Mucosa of rectum (tissue), 2 donors: ENCODE results near the gene ULK1.
"Not testable (repeated sequence)": the region's sequence is repeated elsewhere in the genome, so short reads cannot be mapped to it uniquely, and the experiment has no call there.

ENCODE experiments used
- H3K27ac ChIP-seq, 2 donors: one replicate each; pipeline ENCODE4 v1.7.0; 2013; ENCODE audit warnings: inconsistent platforms in 2 of 2, low read depth in 2 of 2, low read length in 2 of 2
- H3K27me3 ChIP-seq, 2 donors: one replicate each; pipeline ENCODE4 v1.7.0; 2013; ENCODE audit warnings: low read length in 2 of 2; ENCODE audit not compliant: control insufficient read depth in 2 of 2, insufficient read depth in 2 of 2
- H3K36me3 ChIP-seq, 2 donors: one replicate each; pipeline ENCODE4 v1.7.0; 2013; ENCODE audit warnings: low read length in 2 of 2; ENCODE audit not compliant: control insufficient read depth in 2 of 2, insufficient read depth in 2 of 2
- H3K4me1 ChIP-seq, 2 donors: one replicate each; pipeline ENCODE4 v1.7.0; 2013; ENCODE audit warnings: low read length in 2 of 2, mild to moderate bottlenecking in 1 of 2; ENCODE audit not compliant: control insufficient read depth in 2 of 2, insufficient read depth in 2 of 2
- H3K4me3 ChIP-seq, 2 donors: one replicate each; pipeline ENCODE4 v1.7.0; 2013; ENCODE audit warnings: low read length in 2 of 2
- H3K9ac ChIP-seq, 2 donors: one replicate each; pipeline ENCODE4 v1.7.0; 2013; ENCODE audit warnings: low read length in 2 of 2, low read depth in 1 of 2, mild to moderate bottlenecking in 1 of 2
- H3K9me3 ChIP-seq, 2 donors: one replicate each; pipeline ENCODE4 v1.7.0; 2013; ENCODE audit warnings: low read length in 2 of 2; ENCODE audit not compliant: control insufficient read depth in 2 of 2
- donor health status: healthy.
- donor health status: Normal muscosa, but diverticular disease.

ULK1 gene

DNA sequence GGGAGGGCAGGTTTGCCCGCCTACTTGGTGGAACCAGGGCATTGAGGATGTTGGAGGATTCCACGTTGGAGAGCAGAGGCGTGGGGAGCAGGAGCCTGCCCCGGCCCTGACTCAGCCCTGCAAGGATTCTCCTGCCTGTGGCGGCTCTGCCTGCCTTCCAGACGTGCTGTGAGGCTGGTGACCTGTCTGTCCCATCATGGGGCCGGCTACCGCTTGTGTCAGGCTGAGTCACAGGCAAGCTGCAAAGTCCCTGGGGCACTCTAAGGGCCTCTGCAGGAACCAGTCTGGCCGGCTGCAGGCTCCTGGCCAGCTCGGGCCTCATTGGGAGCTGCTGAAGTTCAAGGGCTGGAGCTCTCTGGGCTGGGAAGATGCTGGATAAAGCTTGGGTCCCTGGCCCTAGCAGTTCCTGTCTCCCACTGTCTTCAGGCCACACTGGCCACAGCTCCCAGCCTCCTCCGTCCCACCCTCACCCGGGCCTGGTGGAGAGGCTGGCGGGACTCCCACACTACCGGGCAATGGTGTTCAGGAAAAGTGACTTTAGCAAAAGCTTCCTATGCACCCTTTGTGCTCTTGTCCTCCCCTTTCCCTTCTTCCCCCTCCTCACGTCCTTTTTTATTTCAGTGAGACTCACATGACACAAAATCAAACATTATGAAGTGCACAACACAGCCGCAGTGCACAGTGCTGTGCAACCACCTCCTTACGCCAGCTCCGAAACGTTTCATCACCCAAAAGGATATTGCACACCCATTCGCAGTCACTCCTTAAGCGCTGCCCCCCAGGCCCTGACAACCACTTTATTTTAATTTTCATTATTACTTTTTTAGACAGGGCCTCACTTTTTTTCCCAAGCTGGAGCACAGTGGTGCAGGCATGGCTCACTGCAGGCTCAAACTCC is 22.0 kb upstream of the ULK1 start:
- peaks cover 0 to 2% of the 10 kb centered on the region in 2 donors for H3K27me3 ChIP-seq
- H3K9me3 ChIP-seq: no peaks in the 10 kb centered on the region
- no peaks in the 10 kb centered on the region for H3K36me3 ChIP-seq
- no peak overlapping the region for H3K4me3 ChIP-seq
- no peaks in the 10 kb centered on the region for H3K4me1 ChIP-seq
- no peak overlapping the region for H3K27ac ChIP-seq
- no peak overlapping the region for H3K9ac ChIP-seq

DNA sequence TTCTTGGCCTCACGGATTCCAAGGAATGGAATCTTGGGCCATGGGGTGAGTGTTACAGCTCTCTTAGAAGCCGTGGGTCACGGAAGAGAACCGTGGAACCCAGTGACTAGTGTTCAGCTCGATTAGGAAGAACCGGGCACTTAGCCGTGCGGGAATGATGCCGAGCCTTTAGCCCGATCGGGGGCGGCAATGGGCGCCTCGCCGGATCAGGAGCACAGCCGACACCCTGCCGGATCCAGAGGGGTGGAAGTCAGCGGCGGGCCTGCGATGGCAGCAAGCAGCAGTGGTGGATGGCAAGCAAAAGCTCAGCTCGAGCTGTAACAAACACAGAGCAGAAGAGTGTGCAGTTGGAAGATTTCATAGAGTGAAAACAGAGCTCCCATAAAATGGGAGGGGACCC is 21.1 kb upstream of the ULK1 start:
- Histone ChIP-seq H3K4me1 (no peaks in the 10 kb centered on the region), H3K36me3 (no peaks in the 10 kb centered on the region), H3K9ac (no peak overlapping the region), H3K27ac (no peak overlapping the region), H3K4me3 (no peak overlapping the region), H3K9me3 (no peaks in the 10 kb centered on the region), H3K27me3 (no peaks in the 10 kb centered on the region)

DNA sequence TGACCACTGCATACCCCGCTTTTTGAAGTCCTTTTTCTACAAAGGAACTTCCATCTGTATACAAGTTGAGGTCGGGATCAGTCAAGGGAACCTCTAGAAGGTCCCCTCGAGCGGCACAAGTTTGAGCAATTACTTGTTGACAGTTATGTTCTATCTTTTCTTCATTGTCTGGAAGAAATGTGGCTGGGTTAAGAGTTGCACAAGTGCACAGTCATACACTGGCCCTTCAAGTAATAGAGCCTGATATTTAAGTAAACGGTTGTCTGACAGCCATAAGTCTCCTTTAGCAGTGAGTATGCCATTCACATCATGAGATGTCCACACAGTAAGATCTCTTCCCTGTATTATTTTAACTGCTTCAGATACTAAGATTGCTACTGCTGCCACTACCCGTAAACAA is 19.4 kb upstream of the ULK1 start:
- not testable (repeated sequence) for H3K36me3 ChIP-seq, H3K9ac ChIP-seq, H3K4me1 ChIP-seq, H3K27ac ChIP-seq, H3K9me3 ChIP-seq, H3K27me3 ChIP-seq, H3K4me3 ChIP-seq

- H3K27ac ChIP-seq, H3K9ac ChIP-seq, H3K27me3 ChIP-seq, H3K36me3 ChIP-seq, H3K9me3 ChIP-seq, H3K4me3 ChIP-seq, H3K4me1 ChIP-seq: not testable (repeated sequence)
Observed at GRCh38 chr12:131877216-131877615, 17.2 kb upstream of the ULK1 start.

DNA sequence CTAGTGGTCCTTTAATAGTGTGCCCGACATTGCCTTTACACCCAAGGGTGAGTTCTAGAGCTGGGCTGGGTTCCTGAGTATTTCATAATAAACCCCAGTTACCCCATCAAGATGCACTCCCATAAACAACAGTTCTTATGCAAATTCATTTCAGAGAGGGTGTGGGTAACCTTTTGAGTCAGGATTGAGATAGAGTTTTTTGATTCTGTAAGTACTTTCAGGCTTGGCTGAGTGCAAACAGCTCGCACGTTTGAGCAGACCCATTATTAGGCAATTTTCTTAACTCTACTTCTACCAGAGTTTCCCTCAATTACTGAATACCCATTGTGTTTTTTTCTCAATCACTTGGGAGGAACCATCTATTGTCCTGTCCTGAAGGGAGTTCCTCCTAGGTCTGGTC is 16.0 kb upstream of the ULK1 start:
- not testable (repeated sequence) for H3K9me3 ChIP-seq, H3K4me1 ChIP-seq, H3K36me3 ChIP-seq, H3K9ac ChIP-seq, H3K4me3 ChIP-seq, H3K27me3 ChIP-seq, H3K27ac ChIP-seq

DNA sequence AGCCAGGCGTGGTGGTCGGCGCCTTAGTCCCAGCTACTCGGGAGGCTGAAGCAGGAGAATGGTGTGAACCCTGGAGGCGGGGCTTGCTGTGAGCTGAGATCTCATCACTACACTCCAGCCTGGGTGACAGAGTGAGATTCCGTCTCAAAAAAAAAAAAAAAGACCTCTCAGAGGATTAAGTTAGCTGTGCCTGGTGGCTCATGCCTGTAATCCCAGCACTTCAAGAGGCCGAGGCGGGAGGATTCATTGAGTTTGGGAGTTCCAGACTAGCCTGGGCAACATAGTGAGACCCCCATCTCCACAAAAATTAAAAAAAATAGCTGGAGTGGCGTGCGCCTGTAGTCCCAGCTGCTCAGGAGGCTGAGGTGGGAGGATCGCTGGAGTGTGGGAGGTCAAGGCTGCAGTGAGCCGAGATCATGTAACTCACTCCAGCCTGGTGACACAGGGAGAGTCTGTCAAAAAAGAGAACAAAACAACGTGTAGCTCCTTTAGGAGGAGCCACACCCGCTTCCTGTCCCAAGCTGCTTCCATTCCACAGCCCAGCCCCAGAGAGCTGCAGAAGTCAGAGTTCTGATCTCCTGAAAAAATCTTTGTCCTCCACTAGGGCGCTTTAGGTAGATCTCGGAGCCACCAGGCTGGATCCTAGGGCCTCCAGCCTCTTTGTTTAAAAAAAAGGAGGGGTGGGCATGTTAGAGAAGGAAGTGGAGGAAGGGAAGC is 11.5 kb upstream of the ULK1 start:
- H3K4me1 ChIP-seq: no peaks in the 10 kb centered on the region

GRCh38 chr12:131883521-131883900 is 10.9 kb upstream of the ULK1 start:
- Histone ChIP-seq H3K9me3 (no peaks in the 10 kb centered on the region), H3K9ac (no peak overlapping the region), H3K27me3 (no peaks in the 10 kb centered on the region), H3K27ac (no peak overlapping the region), H3K36me3 (no peaks in the 10 kb centered on the region), H3K4me1 (no peaks in the 10 kb centered on the region), H3K4me3 (no peak overlapping the region)

More for the DNA sequence above, 11.5 kb upstream of the ULK1 start:
- Histone ChIP-seq H3K27ac (no peak overlapping the region), H3K9ac (no peak overlapping the region), H3K36me3 (no peaks in the 10 kb centered on the region), H3K27me3 (no peaks in the 10 kb centered on the region), H3K9me3 (no peaks in the 10 kb centered on the region), H3K4me3 (no peak overlapping the region)

- not testable (repeated sequence) for H3K36me3 ChIP-seq, H3K4me1 ChIP-seq, H3K4me3 ChIP-seq, H3K27ac ChIP-seq, H3K9me3 ChIP-seq, H3K27me3 ChIP-seq, H3K9ac ChIP-seq
Observed at GRCh38 chr12:131885076-131885475, 9.3 kb upstream of the ULK1 start.

- H3K9ac ChIP-seq: no peak overlapping the region
- no peaks in the 10 kb centered on the region for H3K36me3 ChIP-seq
- H3K27me3 ChIP-seq: peaks cover 2 to 5% of the 10 kb centered on the region in 2 donors
- H3K27ac ChIP-seq: no peak overlapping the region
- H3K4me1 ChIP-seq: no peaks in the 10 kb centered on the region
- no peaks in the 10 kb centered on the region for H3K9me3 ChIP-seq
- H3K4me3 ChIP-seq: no peak overlapping the region
Observed at GRCh38 chr12:131885543-131886057, 8.8 kb upstream of the ULK1 start.

- H3K9ac ChIP-seq, H3K27me3 ChIP-seq, H3K4me3 ChIP-seq, H3K9me3 ChIP-seq, H3K27ac ChIP-seq, H3K36me3 ChIP-seq: not testable (repeated sequence)
- H3K4me1 ChIP-seq: peaks cover 13 to 14% of the 10 kb centered on the region in 2 donors
Observed at GRCh38 chr12:131891722-131892121, 2.7 kb upstream of the ULK1 start.
